SK-N-SH (cell line): ENCODE data around the gene VPS4B. TPM values are rescaled to one million over a fixed set of nuclear protein-coding genes. Genes with fewer than 3 reads are reported as not detected.

Experiments
- CTCF ChIA-PET: fragments of 300-600, 350-600 bp; formaldehyde crosslinking; extraction: SDS; loops from one replicate; lab custom pipeline; 2021; lab: Yijun Ruan, JAX
- POLR2A ChIA-PET: fragments of 350-600 bp; sonication (Branson Sonifier 250); formaldehyde crosslinking; extraction: SDS; loops from one replicate; lab custom pipeline; 2020; ENCODE audit warnings: antibody characterized with exemption, inconsistent platforms; lab: Yijun Ruan, JAX
- DNase-seq: peaks from one replicate; pipeline ENCODE4 v3.0.0; 2012
- H2AFZ ChIP-seq: fragments of 200-600 bp; sonication (generic); 2 replicates; pipeline ENCODE4 v1.8.1; 2016; ENCODE audit warnings: antibody characterized with exemption, mild to moderate bottlenecking, low read depth
- H3F3A ChIP-seq: fragments of 200-600 bp; sonication (generic); replicated peaks from 2 replicates; pipeline ENCODE3; 2016; ENCODE audit warnings: antibody characterized with exemption, mild to moderate bottlenecking; ENCODE audit not compliant: insufficient read depth
- H3K27ac ChIP-seq, 2 experiments: fragments of 200-500 bp in 1 of 2; fragments of 200-600 bp in 1 of 2; sonication (Bioruptor generic) in 1 of 2; sonication (generic), shearing (Covaris generic) in 1 of 2; 2 replicates each; pipeline versions ENCODE4 v1.5.1 to v1.6.1; 2014 to 2016; ENCODE audit warnings: low read depth in 2 of 2, inconsistent platforms in 1 of 2, low read length in 1 of 2, mild to moderate bottlenecking in 1 of 2, mixed read lengths in 1 of 2
- H3K27me3 ChIP-seq: fragments of 200-600 bp; sonication (generic), shearing (Covaris generic); 2 replicates; pipeline ENCODE4 v1.6.1; 2016; ENCODE audit warnings: mixed run types; ENCODE audit not compliant: insufficient read depth
- H3K36me3 ChIP-seq, 2 experiments: fragments of 200-500 bp in 1 of 2; fragments of 200-600 bp in 1 of 2; sonication (Bioruptor generic) in 1 of 2; sonication (generic) in 1 of 2; replicated peaks in 1 of 2; 2 replicates each; pipeline versions ENCODE3 to v1.5.1; 2014 to 2016; ENCODE audit warnings: low read length in 1 of 2, mild to moderate bottlenecking in 1 of 2; ENCODE audit not compliant: insufficient read depth in 2 of 2, control insufficient read depth in 1 of 2
- H3K4me1 ChIP-seq, 2 experiments: fragments of 200-500 bp in 1 of 2; fragments of 200-600 bp in 1 of 2; sonication (Bioruptor generic) in 1 of 2; sonication (generic), shearing (Covaris generic) in 1 of 2; 2 replicates each; pipeline versions ENCODE4 v1.5.1 to v1.6.1; 2014 to 2016; ENCODE audit warnings: low read depth in 1 of 2, low read length in 1 of 2, mixed run types in 1 of 2; ENCODE audit not compliant: insufficient read depth in 2 of 2, control insufficient read depth in 1 of 2
- H3K4me2 ChIP-seq: fragments of 200-600 bp; sonication (generic), shearing (Covaris generic); 2 replicates; pipeline ENCODE4 v1.6.1; 2017; ENCODE audit warnings: mixed run types
- H3K4me3 ChIP-seq, 2 experiments: fragments of 200-500 bp in 1 of 2; fragments of 200-600 bp in 1 of 2; sonication (Bioruptor generic) in 1 of 2; sonication (generic), shearing (Covaris generic) in 1 of 2; 2 replicates each; pipeline versions ENCODE4 v1.5.1 to v1.8.1; 2014 to 2016; ENCODE audit warnings: low read depth in 2 of 2, inconsistent platforms in 1 of 2, low read length in 1 of 2, mild to moderate bottlenecking in 1 of 2, mixed read lengths in 1 of 2, moderate library complexity in 1 of 2
- H3K79me2 ChIP-seq: fragments of 200-600 bp; sonication (generic); 2 replicates; pipeline ENCODE4 v1.8.1; 2017; ENCODE audit warnings: mild to moderate bottlenecking; ENCODE audit not compliant: insufficient read depth
- H3K9ac ChIP-seq: fragments of 200-600 bp; sonication (generic); 2 replicates; pipeline ENCODE4 v1.6.1; 2017; ENCODE audit warnings: mixed run types
- H3K9me2 ChIP-seq: fragments of 200-600 bp; sonication (generic); 2 replicates; pipeline ENCODE4 v1.6.1; 2017; ENCODE audit warnings: mixed run types
- H3K9me3 ChIP-seq: fragments of 200-600 bp; sonication (generic); 2 replicates; pipeline ENCODE4 v1.6.1; 2017; ENCODE audit warnings: mixed run types, mild to moderate bottlenecking, moderate library complexity
- H4K20me1 ChIP-seq: fragments of 200-600 bp; sonication (generic); 2 replicates; pipeline ENCODE4 v1.6.1; 2017; ENCODE audit warnings: mild to moderate bottlenecking, mixed run types; ENCODE audit not compliant: insufficient read depth
- CTCF ChIP-seq: fragments of 200-600 bp; sonication (generic); IDR thresholded peaks from 2 replicates; pipeline ENCODE4 v1.6.1; 2017; ENCODE audit warnings: antibody characterized with exemption, mild to moderate bottlenecking, moderate library complexity
- EP300 ChIP-seq, 2 experiments: IDR thresholded peaks; 2 replicates each; pipeline versions ENCODE4 v1.4.0 to v1.6.1; 2012; ENCODE audit warnings: borderline replicate concordance in 1 of 2, low read depth in 1 of 2, low read length in 1 of 2
- FOXJ3 ChIP-seq: sonication (generic); formaldehyde crosslinking; IDR thresholded peaks from 2 replicates; pipeline ENCODE4 v1.5.1; 2020; ENCODE audit warnings: mild to moderate bottlenecking, missing genetic modification reagents
- GABPA ChIP-seq: IDR thresholded peaks from 2 replicates; pipeline ENCODE4 v1.4.0; 2012; ENCODE audit warnings: low read depth, mild to moderate bottlenecking
- GATA2 ChIP-seq: sonication (generic); formaldehyde crosslinking; IDR thresholded peaks from 2 replicates; pipeline ENCODE4 v1.5.0; 2020; ENCODE audit warnings: mild to moderate bottlenecking, missing genetic modification reagents
- MXI1 ChIP-seq: IDR thresholded peaks from 2 replicates; pipeline ENCODE4 v1.6.1; 2012; ENCODE audit warnings: mild to moderate bottlenecking, low read depth, low read length, improper control_type of control experiment
- PBX3 ChIP-seq: IDR thresholded peaks from 2 replicates; pipeline ENCODE4; 2012
- RAD21 ChIP-seq: IDR thresholded peaks from 2 replicates; pipeline ENCODE4 v1.6.1; 2012; ENCODE audit warnings: mild to moderate bottlenecking, low read length
- RFX5 ChIP-seq: IDR thresholded peaks from 2 replicates; pipeline ENCODE4 v1.6.1; 2012; ENCODE audit warnings: mild to moderate bottlenecking, improper control_type of control experiment, low read length
- SMC3 ChIP-seq: IDR thresholded peaks from 2 replicates; pipeline ENCODE4 v1.6.1; 2012; ENCODE audit warnings: low read depth, low read length, improper control_type of control experiment
- TEAD4 ChIP-seq: IDR thresholded peaks from 2 replicates; pipeline ENCODE4 v1.4.0; 2012; ENCODE audit warnings: mild to moderate bottlenecking, borderline replicate concordance; ENCODE audit not compliant: insufficient read depth
- USF1 ChIP-seq: IDR thresholded peaks from 2 replicates; pipeline ENCODE4 v1.4.0; 2012; ENCODE audit warnings: low read depth, borderline replicate concordance
- WGBS: methylation state at CpG from one replicate; pipeline ENCODE4 v1.1.6; 2017; ENCODE audit warnings: low lambda C conversion rate; 5-methylcytosine and 5-hydroxymethylcytosine counted together
- polyA plus RNA-seq, 3 experiments: library from polyadenylated mRNA; depleted of rRNA; stranded (reverse); fragments of >200 nt; gene quantifications; 2 replicates each; pipeline ENCODE4 v1.2.3, GENCODE V29; 2012

Gene VPS4B
- polyA plus RNA-seq, 1 of the 3 experiments (the other 2 are of a cell fraction): 15.0 TPM

- TF ChIP-seq EP300 (IDR thresholded peaks at IDR 0.05; ENCODE audit: borderline replicate concordance in 1 of 2, low read depth in 1 of 2, low read length in 1 of 2) (no peak), RFX5 (no peak), GABPA (no peak)
These were observed 24.9 kb downstream of the VPS4B start (continued) for GRCh38 chr18:63397349-63397748.

- Histone ChIP-seq H3F3A (peaks cover 16% of the 10 kb centered on the region), H3K9me2 (no peaks in the 10 kb centered on the region), H3K36me3 (peaks cover 71 to 75% of the 10 kb centered on the region in 2 experiments), H3K4me2 (no peak overlapping the region), H3K27me3 (no peaks in the 10 kb centered on the region), H3K79me2 (no peaks in the 10 kb centered on the region), H3K4me3 (no peak overlapping the region), H2AFZ (no peak overlapping the region), H3K27ac (no peak overlapping the region), H3K9ac (no peak overlapping the region), H3K4me1 (no peaks in the 10 kb centered on the region), H4K20me1 (no peaks in the 10 kb centered on the region), H3K9me3 (no peaks in the 10 kb centered on the region)
- no peak for TF ChIP-seq RAD21
- no peak for DNase-seq
- ChIA-PET POLR2A (no interaction called here), CTCF (interaction anchor here (1.0 kb wide), 1 partner anchor 9 kb away, joined by 4 read pairs; no protein-coding TSS in a partner anchor)
- 98% methylated on average over 1 of the region's 1 CpG for WGBS
These were observed 26.8 kb downstream of the VPS4B start for GRCh38 chr18:63395503-63395902.

- Histone ChIP-seq H4K20me1 (no peaks in the 10 kb centered on the region), H3K9me2 (no peaks in the 10 kb centered on the region), H2AFZ (no peak overlapping the region), H3K4me3 (no peak overlapping the region), H3K27me3 (no peaks in the 10 kb centered on the region), H3K4me2 (no peak overlapping the region), H3K79me2 (no peaks in the 10 kb centered on the region), H3K4me1 (no peaks in the 10 kb centered on the region), H3K36me3 (peaks cover 71 to 75% of the 10 kb centered on the region in 2 experiments), H3K27ac (no peak overlapping the region), H3K9me3 (no peaks in the 10 kb centered on the region), H3F3A (peaks cover 13% of the 10 kb centered on the region), H3K9ac (no peak overlapping the region)
- DNase-seq: no peak
- CTCF ChIA-PET: interaction anchor here (1.0 kb wide), 1 partner anchor 9 kb away, joined by 4 read pairs; no protein-coding TSS in a partner anchor
- 98% methylated on average over 3 of the region's 3 CpGs for WGBS
- TF ChIP-seq FOXJ3 (no peak), SMC3 (no peak), USF1 (no peak), CTCF (no peak), EP300 (IDR thresholded peaks at IDR 0.05; ENCODE audit: borderline replicate concordance in 1 of 2, low read depth in 1 of 2, low read length in 1 of 2) (no peak), GATA2 (CRISPR knock-in tag) (no peak), MXI1 (no peak), PBX3 (no peak), TEAD4 (no peak)
- POLR2A ChIA-PET: interaction anchor here (0.7 kb wide), 1 partner anchor 395 kb away, joined by 3 read pairs; no protein-coding TSS in a partner anchor
These were observed 27.3 kb downstream of the VPS4B start for GRCh38 chr18:63394954-63395353.
